GM19099 (cell line): ENCODE data around the gene ADSS1.

ENCODE experiments used
- POLR2A ChIP-seq: IDR thresholded peaks from 3 replicates; pipeline ENCODE4 v1.6.1; 2011; ENCODE audit warnings: low read depth; ENCODE audit not compliant: insufficient read length; ENCODE audit errors: extremely low read depth

The ADSS1 gene

DNA sequence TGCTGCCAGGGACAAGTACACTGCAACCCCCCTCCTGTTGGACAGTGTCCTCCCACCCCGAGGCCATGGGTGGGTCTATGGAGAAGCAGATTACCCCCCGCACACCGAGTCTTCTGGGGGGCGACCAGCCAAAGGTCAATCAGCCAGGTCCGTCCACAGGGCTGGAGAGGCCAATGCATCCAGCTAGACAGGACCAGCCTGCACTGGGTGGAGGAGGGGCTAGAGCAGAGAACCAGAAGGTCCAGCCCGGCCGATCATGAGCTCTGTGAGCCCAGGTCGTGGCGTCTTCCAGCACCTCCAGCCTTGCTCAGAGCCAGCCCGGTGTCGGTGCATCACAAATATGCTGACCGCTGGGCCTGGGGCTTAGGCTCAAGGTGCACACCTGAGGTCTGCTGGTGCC lies 8.2 kb upstream of the ADSS1 start:
- no peak for TF ChIP-seq POLR2A

DNA sequence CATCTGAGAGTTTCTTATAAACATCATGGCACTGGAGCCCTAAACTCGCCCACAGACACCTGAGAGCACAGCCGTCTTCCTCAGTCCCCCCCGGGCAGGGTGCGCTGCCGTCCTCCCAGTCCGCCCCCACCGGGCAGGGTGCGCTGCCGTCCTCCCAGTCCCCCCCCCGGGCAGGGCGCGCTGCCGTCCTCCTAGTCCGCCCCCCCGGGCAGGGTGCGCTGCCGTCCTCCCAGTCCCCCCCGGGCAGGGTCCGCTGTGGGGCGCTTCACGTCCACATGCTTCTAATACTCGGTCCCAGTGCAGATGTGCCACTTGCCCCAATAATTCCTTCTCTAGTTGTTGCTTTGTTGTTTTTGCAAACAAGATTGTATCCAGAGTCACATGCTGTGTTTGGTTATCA lies 6.9 kb upstream of the ADSS1 start:
- no peak for TF ChIP-seq POLR2A

DNA sequence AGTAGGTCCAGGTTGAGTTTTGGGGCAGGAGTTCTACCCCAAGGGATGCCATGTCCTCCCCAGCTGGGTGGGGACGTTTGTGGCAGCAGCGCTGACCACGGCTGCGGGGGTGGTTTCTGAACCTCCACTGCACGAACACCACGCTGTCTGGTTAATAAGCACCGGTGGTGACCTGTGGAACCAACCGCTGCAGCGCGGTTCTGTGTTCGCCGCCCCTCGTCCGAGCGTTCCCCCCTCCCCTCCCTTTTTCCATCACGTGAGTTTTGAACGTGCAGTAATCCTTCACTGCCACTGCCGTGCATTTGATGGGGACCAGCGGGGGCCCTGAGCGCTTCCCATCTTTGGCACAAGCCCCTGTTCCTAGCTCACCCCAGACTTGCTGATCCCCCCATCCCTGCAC lies 6.4 kb upstream of the ADSS1 start:
- TF ChIP-seq POLR2A: no peak

DNA sequence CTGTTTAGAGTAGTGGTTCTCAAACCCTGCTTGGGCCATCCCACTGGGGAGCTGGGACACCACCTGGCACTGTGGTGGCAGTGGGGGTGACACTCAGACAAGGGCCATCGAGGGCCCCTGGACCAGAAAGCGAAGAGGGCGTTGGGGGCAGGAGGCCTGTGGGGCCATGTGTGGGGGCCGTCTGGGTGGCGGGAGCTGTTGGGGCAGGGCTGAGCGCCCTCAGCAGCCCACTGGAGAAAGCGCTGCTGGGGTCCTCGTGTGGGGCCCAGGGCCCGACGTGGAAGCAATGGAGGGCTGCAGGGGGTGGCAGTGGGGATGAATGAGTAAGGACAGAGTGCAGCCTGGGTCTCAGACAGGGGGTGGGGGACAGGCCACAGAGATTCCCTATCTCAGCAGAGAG lies 5.9 kb upstream of the ADSS1 start:
- TF ChIP-seq POLR2A: no peak

DNA sequence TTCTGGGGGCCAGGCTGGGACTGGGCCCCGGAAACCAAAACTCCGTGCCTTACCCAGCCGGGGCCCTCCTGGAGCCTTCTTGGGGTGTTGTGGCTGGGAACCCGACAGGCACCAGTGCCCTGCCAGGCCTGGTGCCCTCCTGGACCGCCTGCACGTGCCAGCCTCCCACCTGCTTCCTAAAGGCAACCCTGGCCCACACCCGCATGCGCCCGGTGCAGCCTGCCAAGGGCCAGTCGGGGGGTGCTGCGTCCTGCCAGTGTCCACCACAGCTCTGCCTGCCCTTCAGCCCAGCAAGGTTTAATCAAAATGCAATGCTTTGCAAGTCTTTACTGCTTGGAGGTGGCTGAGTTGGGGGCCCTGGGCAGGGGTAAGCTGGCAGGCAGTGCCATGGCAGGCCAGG lies 5.2 kb upstream of the ADSS1 start:
- no peak for TF ChIP-seq POLR2A

DNA sequence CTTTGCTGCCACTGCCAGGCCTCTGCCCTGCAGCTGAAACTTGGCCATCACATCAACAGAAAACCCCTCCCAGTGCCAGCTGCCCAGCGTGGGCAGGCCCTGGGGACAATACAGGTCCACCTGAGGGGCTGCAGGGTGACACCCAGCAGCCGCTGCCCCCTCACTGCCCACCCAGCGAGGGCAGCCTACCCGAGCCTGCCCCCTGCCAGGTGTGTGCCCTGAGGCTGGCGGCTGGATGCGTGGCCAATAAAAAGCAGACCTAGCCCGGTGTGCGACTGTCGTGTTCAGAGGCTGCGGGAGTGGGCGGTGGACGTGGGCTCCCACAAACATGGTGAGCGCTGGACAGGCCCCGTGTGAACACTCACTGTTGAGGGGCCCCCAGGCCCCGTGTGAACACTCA lies 4.7 kb upstream of the ADSS1 start:
- TF ChIP-seq POLR2A: no peak

DNA sequence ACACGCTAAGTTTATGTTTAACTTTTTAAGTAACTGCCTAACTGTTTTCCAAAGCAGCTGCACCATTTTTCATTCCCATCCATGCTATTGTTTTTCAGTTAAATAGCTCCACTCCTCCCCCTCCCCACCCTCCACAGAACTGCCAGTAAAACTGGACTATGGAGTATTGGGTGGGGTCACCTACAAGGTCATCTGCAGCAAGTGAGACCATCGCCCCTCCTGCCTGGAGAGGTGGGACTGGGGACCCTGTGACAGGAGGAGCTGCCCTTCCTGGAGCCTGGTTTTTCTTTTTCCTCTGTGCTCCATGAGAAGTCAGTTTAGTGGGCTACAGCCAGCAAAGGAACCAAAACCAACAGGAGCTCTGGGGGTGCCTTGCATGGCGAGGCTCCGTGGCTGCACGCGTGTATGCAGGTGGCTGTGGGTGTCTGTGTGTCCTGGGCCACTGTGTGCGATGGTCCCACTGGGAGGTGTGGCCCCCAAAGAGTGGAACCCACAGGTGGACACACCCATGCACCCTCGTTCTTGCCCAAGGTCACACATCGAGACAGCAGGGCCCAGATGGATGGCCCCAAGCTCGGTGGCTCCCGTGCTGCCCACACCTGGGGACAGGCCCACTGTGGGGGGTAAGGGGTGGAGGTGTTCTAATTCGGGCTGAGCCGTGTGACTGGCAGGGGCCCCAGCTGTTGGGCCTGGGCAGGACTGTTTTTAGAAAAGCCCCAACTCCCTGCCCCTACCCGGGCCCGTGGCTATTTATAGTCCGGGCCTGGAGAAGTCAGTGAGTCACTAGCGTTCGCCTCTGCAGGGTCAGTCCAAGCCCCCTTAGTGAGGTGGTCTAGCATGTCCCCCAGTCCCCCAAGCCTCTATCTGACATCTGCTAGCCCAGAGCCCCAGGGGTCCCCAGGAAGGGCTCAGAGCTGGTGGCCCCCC lies 2.3 kb upstream of the ADSS1 start:
- no peak for TF ChIP-seq POLR2A

DNA sequence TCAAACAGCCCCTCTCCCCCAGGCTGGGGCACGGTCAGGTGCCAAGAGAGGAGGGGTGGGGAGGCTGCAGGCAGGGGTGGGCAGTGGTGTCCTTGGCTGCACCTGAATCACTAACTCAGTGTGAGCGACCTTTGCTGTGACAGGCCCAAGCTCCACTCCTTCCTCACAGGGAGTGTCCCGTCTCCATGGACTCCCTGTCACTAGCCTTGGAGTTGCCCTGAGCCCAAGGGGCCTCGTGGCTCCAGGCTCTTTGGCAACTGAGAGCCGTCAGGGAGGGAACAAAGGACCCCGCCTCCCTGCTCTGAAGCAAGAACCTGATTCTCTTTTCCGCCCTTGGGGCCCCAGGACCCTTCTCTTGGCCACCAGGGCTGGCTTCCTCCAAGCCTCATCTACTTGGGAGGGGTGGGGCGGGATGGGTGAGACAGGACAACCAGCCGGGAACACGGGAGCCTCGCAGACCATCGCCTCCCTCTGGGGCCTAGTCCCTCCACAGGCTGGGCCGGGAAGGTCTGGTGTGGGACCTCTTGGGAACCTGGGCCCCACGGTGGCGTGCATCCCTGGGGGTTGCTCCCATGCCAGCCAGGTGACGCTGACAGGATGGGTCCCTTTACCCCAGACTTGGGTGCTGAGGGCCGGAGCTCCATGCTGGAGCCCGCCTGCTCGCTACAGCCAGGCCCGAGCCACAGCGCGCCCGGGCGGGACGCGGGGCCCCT lies 935 bp upstream of the ADSS1 start:
- no peak for TF ChIP-seq POLR2A

DNA sequence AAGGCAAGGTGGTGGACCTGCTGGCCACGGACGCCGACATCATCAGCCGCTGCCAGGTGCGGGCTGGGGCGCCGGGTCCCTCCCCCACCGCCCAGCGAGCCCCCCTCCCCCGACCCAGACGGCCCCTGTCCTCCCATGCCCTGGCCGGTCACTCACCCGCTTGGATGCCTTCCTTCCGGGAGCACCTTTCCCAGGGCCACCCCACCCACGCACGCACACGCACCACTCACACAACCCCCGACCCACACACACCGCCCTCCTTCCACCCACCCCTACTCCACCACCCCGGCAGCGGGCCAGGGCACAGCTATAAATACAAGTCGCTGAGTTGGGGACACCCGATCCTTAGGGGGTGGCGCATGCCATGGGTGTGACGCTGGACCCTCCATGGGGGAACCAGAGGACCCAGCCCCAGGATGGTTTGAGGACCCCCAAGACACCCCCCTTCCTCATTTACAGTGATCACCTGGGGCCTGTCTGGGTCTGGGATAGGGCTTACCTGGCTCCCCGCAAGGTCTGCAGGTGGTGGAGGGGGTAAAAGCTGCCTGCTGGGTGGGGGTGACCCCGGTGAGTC lies 465 bp downstream of the ADSS1 start:
- no peak for TF ChIP-seq POLR2A

DNA sequence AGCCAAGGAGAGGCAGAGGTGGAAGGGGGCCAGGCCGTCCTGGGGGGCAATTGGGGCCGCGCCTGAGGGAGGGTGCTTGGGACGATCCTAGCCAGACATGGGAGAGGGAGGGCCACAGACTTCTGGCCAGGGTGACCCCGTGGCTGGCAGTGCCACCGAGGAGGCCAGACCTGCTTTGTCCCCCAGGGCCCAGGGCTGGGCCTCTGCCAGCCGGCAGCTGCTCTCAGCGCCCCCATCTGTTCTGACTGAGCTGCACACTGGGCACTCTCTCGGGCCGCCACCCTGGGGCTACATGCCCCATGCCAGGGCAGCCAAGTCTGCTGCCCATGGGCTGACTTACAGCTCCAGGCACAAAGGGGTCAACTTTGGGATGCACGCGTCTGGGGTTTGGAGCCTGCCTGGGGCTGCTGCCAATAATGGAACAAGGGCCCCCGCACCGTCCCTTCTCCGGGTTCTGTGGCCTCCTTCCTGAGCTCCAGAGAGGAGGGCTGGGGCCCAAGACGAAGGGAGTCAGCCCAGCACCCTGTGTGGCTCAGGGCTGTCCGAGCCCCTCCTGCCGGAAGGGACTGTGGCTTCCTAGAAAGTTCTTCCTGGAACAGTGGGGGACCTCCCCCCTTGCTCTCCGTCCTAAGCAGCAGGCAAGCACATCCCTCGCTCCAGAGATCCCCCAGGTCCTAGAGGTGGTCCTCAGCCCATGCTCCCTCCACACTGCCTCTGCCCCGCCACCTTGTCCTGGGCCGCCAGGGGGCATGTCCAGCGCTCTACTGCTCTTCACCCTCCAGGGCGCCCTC lies 1.1 kb downstream of the ADSS1 start:
- TF ChIP-seq POLR2A: no peak

DNA sequence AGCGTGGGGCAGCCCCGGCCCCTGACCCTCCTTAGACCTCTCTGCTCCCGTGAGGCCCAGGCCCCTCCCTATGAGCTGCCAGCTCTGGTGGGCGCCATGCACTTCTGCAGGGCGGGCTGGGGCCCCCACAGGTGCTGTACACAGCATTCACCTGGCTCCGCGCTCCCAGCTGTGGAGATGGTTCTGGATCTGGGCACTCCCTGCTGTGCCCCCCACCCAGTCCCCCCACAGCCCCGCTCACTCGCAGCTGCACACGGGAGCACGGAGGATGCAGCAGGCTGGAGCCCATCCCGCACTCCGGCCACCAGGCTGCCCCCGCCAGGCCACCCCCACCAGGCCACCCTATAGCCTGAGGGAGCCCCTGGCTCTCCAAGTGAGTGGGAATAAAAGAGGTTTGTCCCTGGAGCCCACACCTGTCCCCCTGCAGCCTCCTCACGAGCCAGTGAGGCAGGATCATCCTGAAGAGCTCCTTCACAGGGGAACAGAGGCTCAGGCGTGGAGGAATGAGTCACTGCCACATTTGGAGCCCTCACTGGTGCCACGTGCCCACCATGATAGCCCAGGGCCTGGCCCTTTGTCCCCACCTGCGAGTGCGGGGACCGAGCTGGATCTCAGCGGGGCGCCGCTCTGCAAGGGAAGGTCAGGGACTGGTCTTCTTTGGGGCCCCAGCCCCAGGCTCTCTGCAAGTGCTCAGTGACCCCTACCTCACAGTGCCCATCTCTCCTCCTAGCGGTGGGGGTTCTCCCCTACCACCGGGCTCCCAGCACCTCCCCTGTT lies 1.9 kb downstream of the ADSS1 start:
- TF ChIP-seq POLR2A: no peak

DNA sequence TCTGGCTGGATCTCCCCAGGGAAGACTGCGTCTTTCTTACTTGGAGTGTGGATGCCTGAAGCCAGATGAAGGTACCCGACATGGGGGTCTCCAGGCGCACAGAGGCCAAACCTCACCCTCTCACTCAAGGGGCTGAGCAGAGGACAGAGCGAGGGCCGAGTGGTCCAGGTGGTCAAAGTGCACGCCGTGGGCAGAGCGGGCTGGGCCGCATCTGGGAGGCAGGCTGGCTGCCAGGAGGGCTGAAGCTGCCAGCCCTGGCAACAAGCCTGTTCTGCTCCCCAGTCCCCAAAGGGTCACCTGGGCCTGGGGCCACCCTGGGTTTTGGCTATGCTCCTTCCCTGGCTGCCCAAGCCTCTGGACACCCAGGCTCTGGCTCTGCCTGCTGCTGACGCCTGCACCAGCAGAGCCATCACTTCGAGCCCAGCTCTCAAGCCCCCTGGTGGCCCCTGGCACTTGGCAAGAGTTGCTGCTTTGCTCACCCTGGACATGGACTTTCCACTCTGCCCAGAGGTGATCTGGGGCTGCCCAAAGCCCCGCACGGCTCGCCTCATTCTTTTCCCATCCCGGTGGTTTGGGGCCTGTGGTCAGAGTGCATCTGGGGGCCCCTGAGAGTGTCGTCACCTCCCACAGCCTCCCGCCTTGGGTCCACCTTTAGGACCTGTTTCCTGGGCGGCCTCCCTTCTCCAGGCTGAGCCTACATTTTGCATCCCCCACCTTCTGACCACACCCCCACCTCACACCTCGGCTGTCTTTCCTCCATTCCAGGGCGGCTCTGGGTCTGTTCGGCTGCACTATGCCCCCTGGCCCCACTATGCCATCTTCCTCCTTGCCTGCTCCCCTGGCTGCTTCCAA lies 2.8 kb downstream of the ADSS1 start:
- TF ChIP-seq POLR2A: no peak

DNA sequence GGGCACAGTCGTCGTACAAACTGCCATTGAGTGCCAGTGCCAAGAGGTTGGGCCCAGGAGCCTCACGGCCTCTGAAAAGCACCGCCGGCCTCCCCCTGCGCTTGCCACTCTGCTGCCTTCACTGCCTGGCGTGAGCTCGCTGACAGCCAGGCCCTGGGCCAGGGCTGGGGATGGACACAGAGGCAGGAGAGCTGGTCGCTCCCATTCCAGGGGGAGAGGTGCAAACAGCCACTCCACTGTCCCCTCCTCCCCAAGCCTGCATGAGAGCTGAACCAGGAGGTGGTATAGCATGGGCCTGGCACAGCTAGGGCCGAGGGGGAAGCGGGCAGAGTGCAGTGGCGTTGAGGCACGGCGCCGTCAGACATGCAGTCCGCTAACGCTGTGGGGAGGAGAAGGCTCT lies 4.6 kb downstream of the ADSS1 start:
- no peak for TF ChIP-seq POLR2A

DNA sequence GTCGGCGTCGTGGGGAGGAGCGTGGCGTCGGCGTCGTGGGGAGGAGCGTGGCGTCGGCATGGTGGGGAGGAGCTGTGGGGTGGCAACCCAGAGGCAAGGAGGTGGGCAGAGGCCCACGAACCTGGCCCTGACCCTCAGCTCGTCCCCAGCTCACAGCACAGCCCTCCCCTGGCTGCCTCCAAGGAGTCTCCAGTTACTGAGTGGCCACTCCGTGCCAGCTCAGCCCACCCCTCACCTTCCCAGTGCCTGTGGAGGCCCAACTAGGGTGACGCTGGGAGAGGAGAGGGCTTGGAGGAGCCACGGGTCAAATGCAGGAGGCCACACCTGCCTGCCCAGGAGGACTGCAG lies 5.8 kb downstream of the ADSS1 start:
- TF ChIP-seq POLR2A: no peak
